H1 (cell line): ENCODE measurements around the gene SPRN. TPM values are rescaled to one million over a fixed set of nuclear protein-coding genes. Genes with fewer than 3 reads are reported as not detected.

Experiments used
- CTCF ChIA-PET: fragments of 300-600 bp; sonication (Branson Sonifier 250); formaldehyde crosslinking; loops from one replicate; lab custom pipeline; 2021; ENCODE audit not compliant: partially characterized antibody; lab: Charles Lee
- POLR2A ChIA-PET: fragments of 300-600 bp; sonication (Branson Sonifier 250); formaldehyde crosslinking; loops from one replicate; lab custom pipeline; 2021; ENCODE audit warnings: inconsistent platforms; ENCODE audit not compliant: partially characterized antibody; lab: Charles Lee
- DNase-seq, 2 experiments: peaks; one replicate each; pipeline versions ENCODE4 v3.0.0 to v3.0.0-alpha.2; 2010 to 2022; ENCODE audit warnings: low spot score in 2 of 2, low read depth in 1 of 2, mixed read lengths in 1 of 2
- FAIRE-seq: peaks from 2 replicates; lab custom pipeline; 2011; peaks lifted over from hg19 to GRCh38; lab: Jason Lieb, UNC
- H2AFZ ChIP-seq: 2 replicates; pipeline ENCODE4 v1.8.1; 2012; ENCODE audit warnings: low read length, inconsistent platforms
- H2AK5ac ChIP-seq: 2 replicates; pipeline ENCODE4 v1.6.1; 2013; ENCODE audit warnings: low read depth, low read length
- H2BK120ac ChIP-seq: replicated peaks from 2 replicates; pipeline ENCODE3; 2013; ENCODE audit warnings: low read depth, low read length, inconsistent platforms
- H2BK12ac ChIP-seq: 2 replicates; pipeline ENCODE4 v1.6.1; 2013; ENCODE audit warnings: low read depth, low read length
- H2BK15ac ChIP-seq: 2 replicates; pipeline ENCODE4 v1.6.1; 2013; ENCODE audit warnings: low read length
- H2BK20ac ChIP-seq: 2 replicates; pipeline ENCODE4 v1.6.1; 2013; ENCODE audit warnings: low read length
- H2BK5ac ChIP-seq: 2 replicates; pipeline ENCODE4 v1.6.1; 2013; ENCODE audit warnings: low read depth, low read length
- H3K14ac ChIP-seq: 2 replicates; pipeline ENCODE4 v1.6.1; 2013; ENCODE audit warnings: inconsistent platforms; ENCODE audit not compliant: insufficient read length
- H3K18ac ChIP-seq: 2 replicates; pipeline ENCODE4 v1.6.1; 2013; ENCODE audit warnings: low read length; ENCODE audit errors: extremely low read depth
- H3K23ac ChIP-seq: 2 replicates; pipeline ENCODE4 v1.6.1; 2013; ENCODE audit warnings: inconsistent platforms; ENCODE audit not compliant: insufficient read length
- H3K23me2 ChIP-seq: 2 replicates; pipeline ENCODE4 v1.6.1; 2013; ENCODE audit warnings: low read depth, low read length
- H3K27ac ChIP-seq: 2 replicates; pipeline ENCODE4 v1.6.1; 2011; ENCODE audit warnings: low read depth, low read length, inconsistent platforms
- H3K27me3 ChIP-seq, 4 experiments: replicated peaks in 1 of 4; 1 replicate in 1 of 4; 2 replicates in 3 of 4; pipeline versions ENCODE4 v1.6.1 to v1.8.1; 2011 to 2013; ENCODE audit warnings: low read length in 3 of 4, mild to moderate bottlenecking in 3 of 4, inconsistent platforms in 2 of 4, mixed read lengths in 2 of 4, moderate library complexity in 1 of 4; ENCODE audit not compliant: control insufficient read depth in 3 of 4, insufficient read depth in 3 of 4; ENCODE audit errors: extremely low read depth in 1 of 4
- H3K36me3 ChIP-seq, 4 experiments: 2 replicates each; pipeline versions ENCODE4 v1.6.1 to v1.8.1; 2011 to 2013; ENCODE audit warnings: mild to moderate bottlenecking in 4 of 4, low read length in 3 of 4, moderate library complexity in 2 of 4, control low read depth in 1 of 4, inconsistent platforms in 1 of 4; ENCODE audit not compliant: insufficient read depth in 4 of 4, control insufficient read depth in 2 of 4
- H3K4ac ChIP-seq: replicated peaks from 2 replicates; pipeline ENCODE3; 2013; ENCODE audit warnings: low read length, low read depth, mixed read lengths, inconsistent platforms; ENCODE audit not compliant: insufficient read length
- H3K4me1 ChIP-seq, 4 experiments: replicated peaks in 1 of 4; 1 replicate in 1 of 4; 2 replicates in 3 of 4; pipeline versions ENCODE4 v1.6.1 to v1.8.1; 2011 to 2013; ENCODE audit warnings: low read length in 3 of 4, inconsistent platforms in 2 of 4, mixed read lengths in 1 of 4; ENCODE audit not compliant: insufficient read depth in 4 of 4, control insufficient read depth in 3 of 4
- H3K4me2 ChIP-seq, 2 experiments: 2 replicates each; pipeline versions ENCODE4 v1.6.1 to v1.8.1; 2011 to 2013; ENCODE audit warnings: low read depth in 2 of 2, low read length in 2 of 2, control low read depth in 1 of 2, inconsistent platforms in 1 of 2, mild to moderate bottlenecking in 1 of 2; ENCODE audit not compliant: insufficient read depth in 1 of 2
- H3K4me3 ChIP-seq, 4 experiments: fragments of 200-600, 300-600 bp in 1 of 4; sonication (generic), shearing (Covaris generic), sonication (Bioruptor Twin) in 1 of 4; 2 replicates each; pipeline versions ENCODE4 v1.5.1 to v1.8.1; 2011 to 2016; ENCODE audit warnings: low read length in 4 of 4, low read depth in 3 of 4, control low read depth in 2 of 4, inconsistent platforms in 2 of 4, mild to moderate bottlenecking in 2 of 4, mixed read lengths in 1 of 4, moderate library complexity in 1 of 4; ENCODE audit not compliant: insufficient read depth in 2 of 4; ENCODE audit errors: extremely low read depth in 1 of 4
- H3K56ac ChIP-seq: replicated peaks from 2 replicates; pipeline ENCODE3; 2013; ENCODE audit warnings: low read depth, mild to moderate bottlenecking, mixed read lengths, low read length, inconsistent platforms; ENCODE audit not compliant: insufficient read length
- H3K79me1 ChIP-seq: 2 replicates; pipeline ENCODE4 v1.6.1; 2013; ENCODE audit warnings: low read depth, low read length, control low read depth
- H3K79me2 ChIP-seq, 2 experiments: 2 replicates each; pipeline versions ENCODE4 v1.6.1 to v1.8.1; 2012 to 2013; ENCODE audit warnings: low read length in 2 of 2, mild to moderate bottlenecking in 2 of 2, inconsistent platforms in 1 of 2; ENCODE audit not compliant: insufficient read depth in 2 of 2, control insufficient read depth in 1 of 2
- H3K9ac ChIP-seq, 4 experiments: replicated peaks in 1 of 4; 1 replicate in 1 of 4; 2 replicates in 3 of 4; pipeline versions ENCODE4 v1.6.1 to v1.8.1; 2011 to 2013; ENCODE audit warnings: low read depth in 3 of 4, low read length in 3 of 4, control low read depth in 2 of 4, mild to moderate bottlenecking in 2 of 4, moderate library complexity in 2 of 4, inconsistent platforms in 1 of 4; ENCODE audit errors: extremely low read depth in 1 of 4
- H3K9me3 ChIP-seq, 2 experiments: 2 replicates each; pipeline versions ENCODE4 v1.6.1 to v1.8.1; 2012 to 2013; ENCODE audit warnings: mild to moderate bottlenecking in 2 of 2, moderate library complexity in 2 of 2, control low read depth in 1 of 2, inconsistent platforms in 1 of 2, low read depth in 1 of 2, low read length in 1 of 2, mixed read lengths in 1 of 2; ENCODE audit not compliant: insufficient read depth in 2 of 2
- H4K20me1 ChIP-seq, 2 experiments: replicated peaks in 1 of 2; 2 replicates each; pipeline versions ENCODE3 to v1.8.1; 2011 to 2013; ENCODE audit warnings: inconsistent platforms in 2 of 2, low read length in 2 of 2, mild to moderate bottlenecking in 1 of 2; ENCODE audit not compliant: insufficient read depth in 2 of 2, control insufficient read depth in 1 of 2
- H4K5ac ChIP-seq: 2 replicates; pipeline ENCODE4 v1.6.1; 2013; ENCODE audit warnings: low read length, low read depth, mixed read lengths, inconsistent platforms; ENCODE audit not compliant: insufficient read length
- H4K8ac ChIP-seq: 2 replicates; pipeline ENCODE4 v1.8.0; 2013; ENCODE audit warnings: mild to moderate bottlenecking, moderate library complexity, low read length, inconsistent platforms; ENCODE audit not compliant: insufficient read depth; ENCODE audit errors: extremely low read depth
- H4K91ac ChIP-seq: replicated peaks from 2 replicates; pipeline ENCODE3; 2013; ENCODE audit warnings: low read length, mixed read lengths, inconsistent platforms; ENCODE audit not compliant: insufficient read length
- BCL11A ChIP-seq, 2 experiments: IDR thresholded peaks; one replicate each; pipeline ENCODE4 v1.6.1; 2011; ENCODE audit warnings: low read depth in 2 of 2, low read length in 2 of 2, mild to moderate bottlenecking in 2 of 2
- FOSL1 ChIP-seq: IDR thresholded peaks from 2 replicates; pipeline ENCODE4 v1.6.1; 2011; ENCODE audit warnings: mild to moderate bottlenecking, low read depth, low read length, moderate library complexity; ENCODE audit not compliant: insufficient read depth
- POLR2AphosphoS5 ChIP-seq: IDR thresholded peaks from 2 replicates; pipeline ENCODE4 v1.6.1; 2011; ENCODE audit warnings: low read depth, low read length
- POU5F1 ChIP-seq: IDR thresholded peaks from 2 replicates; pipeline ENCODE4 v1.6.1; 2011; ENCODE audit warnings: low read depth, mild to moderate bottlenecking, low read length, moderate library complexity
- SIX5 ChIP-seq: IDR thresholded peaks from 2 replicates; pipeline ENCODE4 v1.6.1; 2011; ENCODE audit warnings: mild to moderate bottlenecking, low read depth, low read length
- SP4 ChIP-seq: IDR thresholded peaks from 2 replicates; pipeline ENCODE4 v1.6.1; 2012; ENCODE audit warnings: low read length, inconsistent platforms
- SRF ChIP-seq: IDR thresholded peaks from 2 replicates; pipeline ENCODE4 v1.6.1; 2011; ENCODE audit warnings: mild to moderate bottlenecking, low read depth, low read length, moderate library complexity
- WGBS, 2 experiments: shearing (Covaris generic) in 1 of 2; methylation state at CpG; one replicate each; pipeline versions ENCODE4 v1.1.6 to v1.1.7; 2013 to 2015; ENCODE audit warnings: low lambda C conversion rate in 2 of 2, mixed read lengths in 2 of 2, inconsistent platforms in 1 of 2, low coverage in 1 of 2, missing lambda C conversion rate in 1 of 2; ENCODE audit not compliant: insufficient replicate concordance in 2 of 2, insufficient coverage in 1 of 2, insufficient read length in 1 of 2; ENCODE audit errors: extremely low coverage in 1 of 2, missing lambda C conversion rate in 1 of 2; 5-methylcytosine and 5-hydroxymethylcytosine counted together
- polyA plus RNA-seq, 7 experiments: library from polyadenylated mRNA; depleted of rRNA in 3 of 7; stranded (reverse) in 5 of 7; unstranded in 2 of 7; fragments of >200 nt in 5 of 7; fragments of 200-250 nt in 2 of 7; gene quantifications; 1 replicate in 5 of 7; 2 replicates in 1 of 7; 4 replicates in 1 of 7; pipeline versions ENCODE4 v1.2.1 to v1.2.3, GENCODE V29; 2011 to 2013; ENCODE audit warnings: missing spikeins in 2 of 7, mixed read lengths in 2 of 7
- total RNA-seq: library from RNA; stranded (reverse); fragmentation: NEBNext Ultra II Directional; extraction: Animal tissue kit (Norgen Biotek cat#: 25700); gene quantifications from 2 replicates; pipeline ENCODE4 v1.2.1, GENCODE V29; 2021

SPRN gene
- total and polyA plus RNA-seq, 2 of the 8 experiments (the other 6 are each of a cell fraction or from before 2014, with no cell fraction given) = 0.23 to 0.24 TPM

- Histone ChIP-seq H2BK5ac (no peak overlapping the region), H3K4ac (no peak overlapping the region), H3K9ac (no peak overlapping the region), H4K91ac (no peak overlapping the region), H4K5ac (no peak overlapping the region), H3K23me2 (no peaks in the 10 kb centered on the region), H3K27ac (no peak overlapping the region), H2BK15ac (no peak overlapping the region), H3K23ac (no peak overlapping the region), H3K18ac (no peak overlapping the region), H2BK12ac (no peak overlapping the region), H3K14ac (no peak overlapping the region), H2BK120ac (no peak overlapping the region), H3K4me1 (no peaks in the 10 kb centered on the region), H3K4me3 (no peak overlapping the region), H2BK20ac (no peak overlapping the region), H2AK5ac (no peak overlapping the region), H3K56ac (no peak overlapping the region), H2AFZ (no peak overlapping the region), H3K4me2 (no peak overlapping the region), H3K9me3 (peaks cover 65 to 86% of the 10 kb centered on the region in 2 experiments), H4K20me1 (no peaks in the 10 kb centered on the region), H3K79me1 (no peaks in the 10 kb centered on the region), H4K8ac (no peak overlapping the region), H3K79me2 (no peaks in the 10 kb centered on the region), H3K27me3 (0 out of 7 replicates have a peak, but pooled peaks cover 0 to 2% (median 0%) of the 10 kb centered on the region in 4 experiments), H3K36me3 (no peaks in the 10 kb centered on the region)
- TF ChIP-seq BCL11A (IDR thresholded peaks at IDR 0.05; ENCODE audit: low read depth in 2 of 2, low read length in 2 of 2) (no peak), POLR2AphosphoS5 (no peak), FOSL1 (no peak), SRF (no peak), SP4 (no peak), POU5F1 (no peak), SIX5 (no peak)
- FAIRE-seq (no peak), DNase-seq (no peak)
- ChIA-PET CTCF (interaction anchor here (0.6 kb wide), 1 partner anchor 635 kb away, joined by 3 read pairs; no protein-coding TSS in a partner anchor), POLR2A (no interaction called here)
- 83% methylated on average over 14 of the region's 18 CpGs; no CpG with 5 or more reads in 1 of the 2 experiments for WGBS, 2 experiments
Observed at GRCh38 chr10:133440633-133441285, 16.3 kb upstream of the SPRN start.
